Caco-2 (cell line): ENCODE data around the gene CNOT2. TPM values are rescaled to one million over a fixed set of nuclear protein-coding genes. Genes with fewer than 3 reads are reported as not detected.
A peak's percentile ranks its signal among the peaks of the same experiment; 100 is the strongest.

Experiments used
- BruUV-seq: library from RNA; stranded (reverse); fragments of 400-500 nt; replicated peaks from 2 replicates; lab custom pipeline; 2021; lab: Mats Ljungman, UMichigan
- CTCF ChIA-PET: fragments of 300-600 bp; sonication (Branson Sonifier 250); formaldehyde crosslinking; loops from one replicate; lab custom pipeline; 2022; ENCODE audit warnings: antibody characterized with exemption; lab: Charles Lee
- POLR2A ChIA-PET: fragments of 300-600 bp; sonication (Branson Sonifier 250); formaldehyde crosslinking; loops from one replicate; lab custom pipeline; 2022; ENCODE audit warnings: antibody characterized with exemption; lab: Charles Lee
- DNase-seq, 2 experiments: peaks; one replicate each; pipeline versions ENCODE4 v3.0.0 to v3.0.0-alpha.2; 2020 to 2022
- H3K27me3 ChIP-seq: replicated peaks from 2 replicates; pipeline ENCODE4 v1.6.0; 2011; ENCODE audit warnings: low read length; ENCODE audit not compliant: control insufficient read depth, insufficient read depth
- H3K36me3 ChIP-seq: 2 replicates; pipeline ENCODE4 v1.5.1; 2011; ENCODE audit warnings: low read length; ENCODE audit not compliant: control insufficient read depth, insufficient read depth
- H3K4me1 ChIP-seq: fragments of 250-450 bp; sonication (Bioruptor Pico); 2 replicates; pipeline ENCODE4 v1.5.1; 2020; ENCODE audit warnings: mild to moderate bottlenecking
- H3K4me3 ChIP-seq: 2 replicates; pipeline ENCODE4 v1.5.1; 2011; ENCODE audit warnings: low read depth, mild to moderate bottlenecking, control low read depth, low read length
- H3K9me3 ChIP-seq: fragments of 250-450 bp; sonication (Bioruptor Pico); 2 replicates; pipeline ENCODE4 v1.5.1; 2020; ENCODE audit warnings: mild to moderate bottlenecking, moderate library complexity
- H3K27ac Mint-ChIP-seq: one replicate; pipeline ENCODE4 v1.8.0; 2022; ENCODE audit warnings: mixed read lengths; ENCODE audit not compliant: unreplicated experiment
- H3K27me3 Mint-ChIP-seq: one replicate; pipeline ENCODE4 v1.8.0; 2022; ENCODE audit warnings: mixed read lengths; ENCODE audit not compliant: insufficient read depth, unreplicated experiment
- H3K36me3 Mint-ChIP-seq: one replicate; pipeline ENCODE4 v1.8.0; 2022; ENCODE audit warnings: mild to moderate bottlenecking, mixed read lengths; ENCODE audit not compliant: insufficient read depth, unreplicated experiment
- H3K4me1 Mint-ChIP-seq: one replicate; pipeline ENCODE4 v1.8.0; 2022; ENCODE audit warnings: low read depth, mixed read lengths; ENCODE audit not compliant: unreplicated experiment
- H3K4me3 Mint-ChIP-seq: one replicate; pipeline ENCODE4 v1.8.0; 2022; ENCODE audit warnings: mild to moderate bottlenecking, moderate library complexity, mixed read lengths; ENCODE audit not compliant: unreplicated experiment
- H3K9me3 Mint-ChIP-seq: one replicate; pipeline ENCODE4 v1.8.0; 2022; ENCODE audit warnings: mixed read lengths; ENCODE audit not compliant: unreplicated experiment
- intact Hi-C: fragments of 100-400 bp; cut with micrococcal nuclease; formaldehyde crosslinking; loops from one replicate; pipeline ENCODE4 v1.10.0; 2022; ENCODE audit not compliant: unreplicated experiment
- total RNA-seq: library from RNA; stranded (reverse); gene quantifications from 2 replicates; pipeline ENCODE4 v1.2.3, GENCODE V29; 2022
- TF ChIP-seq, protein P1 (sequence below), 2 experiments: fragments of 200-600 bp in 1 of 2; IDR thresholded peaks; 1 replicate in 1 of 2; 2 replicates in 1 of 2; pipeline versions ENCODE4 v1.5.1 to v1.8.0; 2011 to 2022; ENCODE audit warnings: antibody characterized with exemption in 1 of 2, control low read depth in 1 of 2, inconsistent platforms in 1 of 2, low read depth in 1 of 2, low read length in 1 of 2, mild to moderate bottlenecking in 1 of 2, moderate library complexity in 1 of 2; ENCODE audit not compliant: insufficient read depth in 1 of 2, severe bottlenecking in 1 of 2, unreplicated experiment in 1 of 2

CNOT2 gene
- total RNA-seq, 1 experiment from 2014 or later = 83.5 TPM

DNA sequence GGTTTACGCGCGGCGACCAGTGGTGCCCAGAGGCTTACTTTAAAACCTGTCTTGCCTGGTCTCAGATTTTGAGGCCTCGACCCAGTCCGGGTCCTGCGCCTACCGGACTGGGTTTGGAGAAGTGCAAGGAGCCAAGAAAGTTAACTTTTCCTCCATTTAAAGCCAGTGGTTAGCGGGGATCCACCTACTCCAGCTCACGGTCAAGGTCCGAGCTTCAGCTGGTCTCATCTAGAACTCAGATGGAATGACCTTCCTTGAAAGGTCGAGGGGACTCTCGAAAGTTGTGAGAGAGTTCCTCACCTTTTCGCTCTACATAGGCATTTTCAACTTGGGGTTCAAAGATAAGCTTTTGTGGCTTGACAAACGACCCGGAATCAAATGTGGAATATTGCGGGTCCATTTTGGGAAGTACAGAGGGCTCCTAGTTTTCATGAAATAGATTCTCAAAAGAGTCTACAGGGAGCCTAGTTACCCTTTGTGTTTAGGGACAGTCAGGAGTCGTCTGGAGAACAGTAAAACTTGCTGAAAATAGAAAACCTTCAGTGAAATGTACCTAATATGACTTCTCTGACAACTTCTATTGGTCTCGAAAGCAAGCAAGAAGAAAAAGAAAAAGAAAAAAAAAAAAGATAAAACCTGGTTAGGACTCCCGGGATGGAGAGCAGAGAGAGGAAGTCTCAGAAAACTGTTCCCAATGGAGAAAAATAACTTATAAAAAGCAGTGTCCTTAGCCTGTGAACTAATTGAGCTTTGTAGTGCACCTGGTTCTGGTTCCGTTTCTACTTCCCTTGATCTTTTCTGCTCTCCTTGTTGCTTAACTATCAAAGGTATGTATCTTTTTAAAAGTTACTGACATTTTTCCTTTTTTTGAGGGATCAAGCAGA, 124.3 kb downstream of the CNOT2 start:
- no TSS peak for BruUV-seq
- H3K36me3 ChIP-seq = no peaks in the 10 kb centered on the region
- TF ChIP-seq, protein P1, sequence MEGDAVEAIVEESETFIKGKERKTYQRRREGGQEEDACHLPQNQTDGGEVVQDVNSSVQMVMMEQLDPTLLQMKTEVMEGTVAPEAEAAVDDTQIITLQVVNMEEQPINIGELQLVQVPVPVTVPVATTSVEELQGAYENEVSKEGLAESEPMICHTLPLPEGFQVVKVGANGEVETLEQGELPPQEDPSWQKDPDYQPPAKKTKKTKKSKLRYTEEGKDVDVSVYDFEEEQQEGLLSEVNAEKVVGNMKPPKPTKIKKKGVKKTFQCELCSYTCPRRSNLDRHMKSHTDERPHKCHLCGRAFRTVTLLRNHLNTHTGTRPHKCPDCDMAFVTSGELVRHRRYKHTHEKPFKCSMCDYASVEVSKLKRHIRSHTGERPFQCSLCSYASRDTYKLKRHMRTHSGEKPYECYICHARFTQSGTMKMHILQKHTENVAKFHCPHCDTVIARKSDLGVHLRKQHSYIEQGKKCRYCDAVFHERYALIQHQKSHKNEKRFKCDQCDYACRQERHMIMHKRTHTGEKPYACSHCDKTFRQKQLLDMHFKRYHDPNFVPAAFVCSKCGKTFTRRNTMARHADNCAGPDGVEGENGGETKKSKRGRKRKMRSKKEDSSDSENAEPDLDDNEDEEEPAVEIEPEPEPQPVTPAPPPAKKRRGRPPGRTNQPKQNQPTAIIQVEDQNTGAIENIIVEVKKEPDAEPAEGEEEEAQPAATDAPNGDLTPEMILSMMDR (IDR thresholded peaks at IDR 0.05; ENCODE audit: insufficient read depth in 1 of 2, low read depth in 1 of 2, low read length in 1 of 2, severe bottlenecking in 1 of 2, unreplicated experiment in 1 of 2) = no peak
- ChIA-PET CTCF (interaction anchor here (1.7 kb wide), 1 partner anchor 209 kb away, joined by 3 read pairs; no protein-coding TSS in a partner anchor), POLR2A (no interaction called here)
- Mint-ChIP-seq H3K9me3 (no peaks in the 10 kb centered on the region), H3K4me3 (peak overlapping the region; percentile 94), H3K4me1 (no peaks in the 10 kb centered on the region), H3K27me3 (peaks cover 17% of the 10 kb centered on the region), H3K27ac (peak overlapping the region; percentile 58), H3K36me3 (peaks cover 4% of the 10 kb centered on the region)
- H3K27me3 ChIP-seq = no peaks in the 10 kb centered on the region
- H3K9me3 ChIP-seq = no peaks in the 10 kb centered on the region
- no peak for DNase-seq
- intact Hi-C loops = loop anchor here (5.0 to 10.0 kb wide), 2 partner anchors 125 to 463 kb away; partner anchors contain the start of gene CNOT2
- H3K4me3 ChIP-seq = peak overlapping the region; percentile 53
- H3K4me1 ChIP-seq = peaks cover 10% of the 10 kb centered on the region; the same call in 1 of the 2 replicates

DNA sequence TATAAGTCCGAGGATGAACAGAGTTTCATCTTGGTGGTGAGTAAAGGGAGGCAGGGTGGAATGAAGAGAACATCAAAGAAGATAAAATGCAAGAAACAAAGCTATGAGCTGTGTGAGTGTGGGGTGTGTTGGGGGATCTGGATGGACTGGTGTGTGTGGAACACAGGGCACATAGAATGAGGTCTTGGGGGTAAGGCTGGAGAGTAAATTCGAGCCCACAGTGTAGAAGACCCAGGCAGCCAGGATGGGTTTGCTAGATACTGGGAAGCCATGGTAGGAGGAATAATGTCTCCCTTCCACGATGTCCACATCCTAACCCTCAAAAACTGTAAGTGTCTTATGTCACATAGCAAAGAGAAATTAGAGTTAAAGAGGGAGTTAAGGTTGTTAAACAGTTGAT, 129.6 kb downstream of the CNOT2 start:
- Mint-ChIP-seq H3K27ac (no peak overlapping the region), H3K4me3 (no peak overlapping the region), H3K36me3 (no peaks in the 10 kb centered on the region), H3K9me3 (no peaks in the 10 kb centered on the region), H3K4me1 (no peaks in the 10 kb centered on the region), H3K27me3 (peaks cover 14% of the 10 kb centered on the region)
- intact Hi-C loops = no loop called here
- TF ChIP-seq, protein P1 (IDR thresholded peaks at IDR 0.05; ENCODE audit: insufficient read depth in 1 of 2, low read depth in 1 of 2, low read length in 1 of 2, severe bottlenecking in 1 of 2, unreplicated experiment in 1 of 2) = no peak
- ChIA-PET CTCF (no interaction called here), POLR2A (no interaction called here)
- no peaks in the 10 kb centered on the region for H3K4me1 ChIP-seq
- H3K27me3 ChIP-seq = no peaks in the 10 kb centered on the region
- H3K36me3 ChIP-seq = no peaks in the 10 kb centered on the region
- no peaks in the 10 kb centered on the region for H3K9me3 ChIP-seq
- no peak overlapping the region for H3K4me3 ChIP-seq
- DNase-seq = no peak
- no TSS peak for BruUV-seq

DNA sequence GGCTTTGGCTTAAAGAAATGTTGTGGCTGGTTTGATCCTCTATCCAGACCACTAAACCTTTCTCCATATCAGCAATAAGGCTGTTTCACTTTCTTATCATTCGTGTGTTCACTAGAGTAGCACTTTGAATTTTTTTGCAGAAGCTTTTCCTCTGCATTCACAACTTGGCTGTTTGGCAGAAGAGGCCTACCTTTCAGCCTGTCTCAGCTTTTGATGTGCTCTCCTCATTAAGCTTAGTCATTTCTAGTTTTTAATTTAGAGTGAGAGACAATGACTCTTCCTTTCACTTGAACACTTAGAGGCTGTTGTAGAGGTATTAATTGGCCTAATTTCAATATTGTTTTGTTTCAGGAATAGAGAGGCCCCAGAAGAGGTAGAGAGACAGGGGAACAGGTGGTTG, 136.6 kb downstream of the CNOT2 start:
- Mint-ChIP-seq H3K27ac (no peak overlapping the region), H3K4me3 (no peak overlapping the region), H3K27me3 (no peaks in the 10 kb centered on the region), H3K9me3 (no peaks in the 10 kb centered on the region), H3K4me1 (peaks cover 6% of the 10 kb centered on the region), H3K36me3 (no peaks in the 10 kb centered on the region)
- Histone ChIP-seq H3K9me3 (no peaks in the 10 kb centered on the region), H3K4me1 (no peaks in the 10 kb centered on the region), H3K4me3 (no peak overlapping the region), H3K36me3 (no peaks in the 10 kb centered on the region), H3K27me3 (no peaks in the 10 kb centered on the region)
- CTCF ChIA-PET = no interaction called here
- no peak for DNase-seq
- intact Hi-C loops = no loop called here
- BruUV-seq = no TSS peak
- TF ChIP-seq, protein P1 (IDR thresholded peaks at IDR 0.05; ENCODE audit: insufficient read depth in 1 of 2, low read depth in 1 of 2, low read length in 1 of 2, severe bottlenecking in 1 of 2, unreplicated experiment in 1 of 2) = no peak
- POLR2A ChIA-PET = no interaction called here
